Left kidney (tissue), 8 donors: Measurements from ENCODE around the gene PRPS2. TPM values are rescaled to one million over a fixed set of nuclear protein-coding genes. Genes with fewer than 3 reads are reported as not detected.

Experiments used
- DNase-seq: peaks from one replicate; pipeline ENCODE4 v3.0.0-alpha.2; 2013
- long read RNA-seq, 8 donors: transcript quantifications; one replicate each; lab custom pipeline, GENCODE V29; 2026
- polyA plus RNA-seq: library from polyadenylated mRNA; unstranded; fragments of 120-200 nt; gene quantifications from one replicate; pipeline ENCODE4 v1.2.1, GENCODE V29; 2013; ENCODE audit not compliant: insufficient read length

The PRPS2 gene
- polyA plus RNA-seq: 92.7 TPM
- long read RNA-seq, donor 1, transcript PRPS2-202 (7 exons, 2,511 nt): major isoform, 27 of 30 reads
- long read RNA-seq, donor 1, partial matches to known transcripts: 0 of 30 reads
- long read RNA-seq, donor 1, other reads (novel, unspliced or antisense): 0 of 30 reads
- long read RNA-seq, donor 2, transcript PRPS2-202 (7 exons, 2,511 nt): major isoform, 23 of 137 reads
- long read RNA-seq, donor 2, partial matches to known transcripts: 105 of 137 reads
- long read RNA-seq, donor 2, other reads (novel, unspliced or antisense): 7 of 137 reads
- long read RNA-seq, donor 3, transcript PRPS2-202 (7 exons, 2,511 nt): major isoform, 16 of 78 reads
- long read RNA-seq, donor 3, partial matches to known transcripts: 61 of 78 reads
- long read RNA-seq, donor 3, other reads (novel, unspliced or antisense): 0 of 78 reads
- long read RNA-seq, donor 4: 0 reads
- long read RNA-seq, donor 5, transcript PRPS2-202 (7 exons, 2,511 nt): major isoform, 34 of 40 reads
- long read RNA-seq, donor 5, partial matches to known transcripts: 5 of 40 reads
- long read RNA-seq, donor 5, other reads (novel, unspliced or antisense): 0 of 40 reads
- long read RNA-seq, donor 6, transcript PRPS2-202 (7 exons, 2,511 nt): major isoform, 17 of 26 reads
- long read RNA-seq, donor 6, partial matches to known transcripts: 5 of 26 reads
- long read RNA-seq, donor 6, other reads (novel, unspliced or antisense): 0 of 26 reads
- long read RNA-seq, donor 7, transcript PRPS2-202 (7 exons, 2,511 nt): major isoform, 44 of 50 reads
- long read RNA-seq, donor 7, transcript PRPS2-203 (7 exons, 1,348 nt): minor isoform, 5 of 50 reads
- long read RNA-seq, donor 7, partial matches to known transcripts: 0 of 50 reads
- long read RNA-seq, donor 7, other reads (novel, unspliced or antisense): 0 of 50 reads
- long read RNA-seq, donor 8, transcript PRPS2-202 (7 exons, 2,511 nt): major isoform, 15 of 17 reads
- long read RNA-seq, donor 8, partial matches to known transcripts: 0 of 17 reads
- long read RNA-seq, donor 8, other reads (novel, unspliced or antisense): 0 of 17 reads

DNA sequence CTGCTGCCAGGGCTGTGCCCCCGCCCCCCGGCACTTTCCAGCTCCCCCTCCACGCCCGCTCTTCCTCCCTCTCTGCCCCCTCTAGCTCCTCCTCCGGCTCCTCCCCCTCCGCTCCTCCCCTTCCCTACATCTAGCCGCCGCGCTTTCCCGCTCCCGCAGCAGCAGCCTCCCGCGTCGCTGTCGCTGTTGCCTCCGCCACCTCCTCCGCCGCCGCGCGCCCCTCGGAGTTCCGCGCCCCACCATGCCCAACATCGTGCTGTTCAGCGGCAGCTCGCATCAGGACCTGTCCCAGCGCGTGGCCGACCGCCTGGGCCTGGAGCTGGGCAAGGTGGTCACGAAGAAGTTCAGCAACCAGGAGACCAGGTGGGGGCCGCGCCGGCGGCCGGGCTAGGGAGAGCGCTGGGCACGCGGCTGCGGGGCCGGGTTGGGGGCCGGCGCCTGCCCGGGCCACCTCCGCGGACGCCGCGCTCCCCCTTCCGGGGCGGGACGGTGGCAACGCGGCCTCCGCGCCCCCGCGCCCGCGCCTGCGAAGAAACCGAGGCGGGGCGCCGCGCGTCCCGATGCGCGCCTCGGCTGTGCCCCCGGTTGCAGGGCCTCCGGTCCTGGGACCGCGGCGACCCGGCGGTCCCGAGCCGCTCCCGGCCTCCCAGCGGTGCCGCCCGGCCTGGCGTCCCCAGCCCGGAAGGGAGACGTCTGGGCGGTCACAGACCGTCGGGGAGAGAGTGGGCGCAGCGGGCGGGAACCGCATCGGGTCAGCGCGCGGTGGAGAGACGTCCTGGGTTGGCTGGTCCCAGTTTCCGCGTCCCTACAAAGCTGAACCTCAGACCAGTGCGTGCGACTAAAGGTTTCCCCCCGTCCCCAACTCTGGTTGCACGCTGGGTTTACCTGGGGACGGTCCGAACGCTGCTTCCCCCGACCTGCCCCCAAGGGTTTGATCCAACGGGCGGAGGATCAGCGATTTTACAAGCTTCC lies at the start of gene PRPS2:
Gene PRPS2 (plus strand): TSS at position 156 of the 972 bp plus-strand sequence. CDS start 86 bp downstream, at position 242.
- peak; percentile 54 for DNase-seq

DNA sequence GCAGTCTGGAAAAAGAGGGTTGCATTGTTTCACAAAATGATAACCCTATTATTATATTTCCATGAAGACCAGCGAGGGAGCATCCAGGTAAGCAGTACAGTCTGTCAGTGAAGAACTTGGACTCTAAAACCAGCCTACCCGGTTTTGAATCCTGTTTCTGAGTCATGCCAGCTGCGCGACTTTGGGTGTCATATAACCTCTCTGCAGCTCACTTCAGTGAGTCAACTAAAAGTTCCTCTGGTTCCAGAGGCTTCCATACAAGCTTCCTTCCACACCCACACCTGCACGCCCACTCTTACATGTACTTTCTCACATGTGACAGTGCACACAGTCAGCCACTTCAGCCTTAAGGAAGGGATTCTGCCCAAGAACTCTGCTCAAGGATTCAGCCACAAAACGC lies 49.8 kb upstream of the PRPS2 start:
- DNase-seq: no peak

DNA sequence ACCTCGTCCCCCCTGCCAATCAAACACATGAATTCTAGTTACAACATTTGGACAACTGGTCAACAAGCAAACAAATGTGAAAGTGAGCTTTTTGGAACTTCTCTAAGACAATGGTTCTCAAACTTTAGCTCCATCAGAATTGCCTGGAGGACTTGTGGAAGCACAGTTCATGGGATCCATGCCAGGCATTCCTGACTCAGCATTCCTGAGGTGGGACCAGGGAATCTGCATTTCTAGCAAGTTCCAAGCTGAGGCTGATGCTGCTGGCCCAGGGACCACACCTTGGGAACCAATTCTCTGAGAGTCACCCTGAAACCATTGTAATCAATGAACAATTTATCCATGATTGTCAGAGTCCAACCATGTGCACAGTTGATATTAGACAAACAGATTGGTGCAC lies 43.8 kb upstream of the PRPS2 start:
- no peak for DNase-seq

DNA sequence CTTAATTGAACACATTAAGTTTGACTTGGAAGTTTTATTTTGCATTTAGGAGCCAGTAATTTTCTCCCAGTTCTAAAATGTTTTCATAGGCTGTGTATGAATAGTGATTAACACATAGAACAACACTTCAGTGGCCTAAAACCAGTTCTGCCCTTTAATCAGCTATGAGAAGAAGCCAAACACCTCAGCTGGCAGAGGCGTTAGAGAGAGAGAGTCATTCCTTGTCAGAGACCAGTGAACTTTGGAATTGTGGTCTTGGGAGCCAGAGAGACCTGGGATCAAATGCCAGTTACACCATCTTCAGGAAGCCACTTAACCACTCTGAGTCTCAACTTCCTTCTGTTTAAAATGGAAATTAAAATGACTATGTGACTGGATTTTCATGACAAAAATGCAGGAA lies 39.3 kb upstream of the PRPS2 start:
- no peak for DNase-seq

DNA sequence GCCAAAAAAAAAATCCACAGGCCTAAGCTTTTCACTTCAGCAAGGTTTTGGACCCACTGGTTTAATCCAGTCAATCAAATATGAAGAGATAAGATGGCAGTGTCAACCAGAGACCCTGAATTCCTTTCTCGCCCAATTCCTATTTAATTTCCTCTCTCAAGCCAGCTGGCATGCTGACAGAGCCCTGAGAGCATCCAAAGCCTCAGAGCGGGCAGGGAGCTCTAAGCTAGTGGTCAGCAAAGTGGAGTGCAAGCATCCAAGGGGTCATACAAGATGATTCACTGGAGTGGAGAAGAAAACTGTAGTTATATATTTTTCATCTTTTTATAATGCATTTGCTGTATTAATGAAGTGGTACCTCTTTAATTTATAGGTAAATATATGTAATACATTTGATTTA lies 37.8 kb upstream of the PRPS2 start:
- DNase-seq: no peak

DNA sequence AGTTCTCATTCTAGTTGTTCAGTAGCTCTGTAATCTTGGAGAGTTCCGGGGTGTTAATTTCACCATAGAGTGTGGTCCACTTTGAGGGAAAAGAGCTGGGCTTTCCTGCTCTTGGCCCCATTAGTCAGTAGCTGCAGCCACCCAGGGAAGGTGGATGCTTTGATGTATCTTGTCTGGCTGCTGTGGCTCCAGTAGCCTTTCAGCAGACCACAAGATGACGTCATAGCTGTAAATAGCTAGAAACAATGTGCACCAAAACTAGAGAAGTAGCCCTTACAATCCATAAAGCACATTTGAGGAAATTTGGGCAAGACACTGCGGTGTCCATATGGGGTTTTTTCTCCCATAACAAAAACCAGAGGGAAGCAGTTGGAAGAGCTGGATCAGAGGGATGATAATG lies 32.9 kb upstream of the PRPS2 start:
- DNase-seq: no peak

DNA sequence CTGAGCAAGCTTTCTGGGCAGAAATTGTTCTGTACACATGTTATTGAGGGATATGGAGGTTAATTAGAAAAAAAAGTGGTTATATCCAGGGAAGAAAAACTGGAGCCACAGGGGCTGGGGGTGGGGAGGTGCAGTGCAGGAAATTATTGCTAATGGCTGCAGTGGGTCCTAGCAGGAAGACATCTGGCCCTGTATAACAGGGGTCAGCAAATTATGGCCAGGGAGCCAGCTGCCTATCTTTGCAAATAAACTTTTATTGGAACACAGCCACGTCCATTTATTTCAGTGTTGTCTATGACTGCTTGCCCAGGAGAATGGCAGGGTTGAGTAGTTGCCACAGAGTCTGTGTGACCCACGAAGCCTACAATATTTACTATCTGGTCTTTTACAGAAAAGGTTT lies 23.4 kb upstream of the PRPS2 start:
- DNase-seq: no peak

DNA sequence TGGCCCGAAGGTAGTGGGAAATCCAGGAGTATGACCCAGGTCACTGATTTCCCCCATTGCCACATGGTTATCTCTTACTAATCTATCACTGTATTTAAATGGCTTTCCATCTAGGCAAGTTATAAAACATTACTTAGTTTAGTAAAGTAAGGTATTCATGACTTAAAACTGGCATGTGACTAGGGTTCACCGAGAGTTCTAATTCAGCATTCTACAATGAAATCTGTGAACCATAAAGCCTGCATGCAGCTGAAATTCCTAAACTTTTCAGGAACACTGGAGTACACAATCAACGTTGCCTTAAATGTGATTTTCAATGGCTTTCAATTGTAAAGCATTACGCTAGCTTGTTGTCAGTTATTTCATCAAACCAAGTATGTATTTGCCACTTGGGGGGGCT lies 22.7 kb upstream of the PRPS2 start:
- DNase-seq: no peak

DNA sequence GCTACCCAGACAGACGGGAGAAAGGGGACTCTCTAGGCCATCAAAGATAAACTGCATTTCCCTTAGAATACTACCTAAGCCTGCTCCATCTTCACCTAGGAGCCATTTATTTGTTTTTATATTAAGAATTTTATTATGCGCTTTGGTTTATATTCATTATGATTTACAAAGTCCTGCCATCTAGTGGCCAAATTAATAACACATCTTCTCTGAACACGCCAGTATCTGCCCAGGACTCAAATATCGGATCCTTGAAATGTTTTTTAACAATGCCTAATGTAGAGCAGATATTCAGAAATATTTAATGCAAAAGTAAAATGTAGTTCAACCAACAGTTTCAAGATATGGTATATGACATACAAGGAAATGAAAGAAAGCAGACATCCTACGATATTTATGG lies 20.8 kb upstream of the PRPS2 start:
- DNase-seq: no peak

DNA sequence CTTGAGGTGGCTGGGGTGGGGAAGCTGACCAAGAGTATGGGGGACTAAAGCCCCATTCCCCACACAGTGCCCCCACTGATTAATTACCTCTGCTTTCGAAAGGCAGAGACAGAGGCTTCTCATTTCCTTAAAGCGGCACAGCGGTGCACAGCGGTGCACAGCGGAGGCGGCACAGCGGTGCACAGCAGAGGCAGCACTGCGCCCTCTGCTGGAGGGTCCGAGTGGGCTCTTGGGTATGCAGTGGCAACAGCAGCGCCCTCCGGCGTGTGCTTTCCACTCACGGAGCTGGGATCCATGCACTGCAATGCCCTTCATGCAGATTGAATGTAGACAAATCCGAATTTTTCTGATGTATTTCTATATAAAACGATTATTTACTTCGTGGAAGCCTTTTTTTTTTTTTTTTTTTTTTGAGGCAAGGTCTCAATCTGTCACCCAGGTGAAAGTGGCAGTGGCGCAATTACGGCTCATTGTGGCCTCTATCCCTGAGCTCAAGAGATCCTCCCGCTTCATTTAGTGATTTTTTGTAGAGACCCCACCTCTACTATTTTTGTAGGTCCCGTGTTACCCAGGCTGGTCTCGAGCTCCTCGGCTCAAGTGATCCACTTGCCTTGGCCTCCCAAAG lies 19.7 kb upstream of the PRPS2 start:
- DNase-seq: no peak

DNA sequence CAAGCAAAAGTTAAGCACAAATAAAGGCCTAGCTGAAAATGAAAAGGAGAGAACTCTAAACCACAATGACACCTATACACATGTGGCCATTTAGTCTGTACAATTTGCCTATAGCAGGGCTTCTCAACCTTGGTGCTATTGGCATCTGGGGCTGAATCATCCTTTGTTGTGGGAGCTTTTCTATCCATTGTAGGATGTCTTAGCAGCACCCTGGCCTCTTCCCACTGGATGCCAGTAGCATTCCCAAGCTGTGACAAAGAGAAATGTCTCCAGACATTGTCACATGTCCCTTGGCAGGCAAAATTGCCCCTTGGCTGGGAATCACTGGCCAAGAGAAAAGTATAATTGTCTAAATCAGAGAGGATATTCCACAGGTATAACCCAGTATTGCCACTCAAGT lies 13.5 kb upstream of the PRPS2 start:
- no peak for DNase-seq

DNA sequence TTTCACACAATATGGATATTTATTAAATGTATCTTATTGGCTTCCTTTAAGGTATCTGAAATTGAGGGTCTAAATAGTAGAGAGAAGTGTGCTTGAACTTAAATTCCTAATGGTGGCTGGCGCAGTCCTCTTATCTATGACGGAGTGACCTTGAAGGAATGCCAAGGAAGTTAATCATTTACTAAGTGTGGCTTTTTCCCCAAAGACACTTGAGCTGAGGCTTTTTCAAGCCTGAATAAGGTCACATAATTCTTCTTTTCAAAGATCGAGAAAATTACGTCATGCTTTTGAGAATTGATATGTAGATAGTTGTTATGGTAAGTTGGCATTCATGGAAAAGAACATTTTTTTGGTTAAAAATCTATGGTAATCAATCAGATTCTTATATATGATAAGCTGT lies 11.7 kb upstream of the PRPS2 start:
- DNase-seq: no peak

DNA sequence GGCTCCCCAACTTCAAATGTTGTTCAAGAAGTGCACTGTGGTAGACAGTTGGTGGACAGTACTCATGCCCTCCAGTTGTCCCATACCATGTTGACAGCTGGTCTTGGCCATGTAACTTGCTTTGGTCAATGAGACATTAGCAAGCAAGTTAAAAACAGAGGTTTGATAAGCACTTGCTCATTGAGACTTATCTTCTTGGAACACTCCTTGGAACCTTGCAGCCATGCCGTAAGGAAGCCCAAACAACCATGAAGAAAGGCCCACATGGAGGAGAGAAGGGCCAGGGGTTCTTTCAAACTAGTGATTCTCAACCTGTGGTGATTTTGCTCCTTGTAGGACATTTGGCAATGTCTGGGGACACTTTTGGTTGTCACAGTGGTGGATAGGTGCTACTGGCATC lies 2.6 kb upstream of the PRPS2 start:
- no peak for DNase-seq

DNA sequence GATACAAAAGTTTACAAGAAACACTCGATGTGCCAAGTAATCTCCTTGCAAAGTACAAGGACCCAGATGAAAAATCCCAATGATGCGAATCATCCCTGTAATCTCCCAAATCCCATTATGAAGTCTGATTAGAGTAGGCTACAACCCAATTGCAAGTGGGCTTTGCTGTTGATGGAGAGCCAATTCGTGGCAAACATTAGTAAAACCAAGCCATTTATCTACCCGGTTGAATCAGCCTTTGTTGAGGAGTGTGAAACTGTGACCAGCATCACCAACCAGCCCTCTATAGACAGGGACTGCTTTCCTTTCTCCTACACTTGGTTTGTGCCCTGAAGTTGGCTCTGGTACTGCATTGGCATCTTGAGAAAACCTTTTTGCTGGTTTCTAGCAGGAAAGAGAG lies 1.2 kb upstream of the PRPS2 start:
- no peak for DNase-seq

DNA sequence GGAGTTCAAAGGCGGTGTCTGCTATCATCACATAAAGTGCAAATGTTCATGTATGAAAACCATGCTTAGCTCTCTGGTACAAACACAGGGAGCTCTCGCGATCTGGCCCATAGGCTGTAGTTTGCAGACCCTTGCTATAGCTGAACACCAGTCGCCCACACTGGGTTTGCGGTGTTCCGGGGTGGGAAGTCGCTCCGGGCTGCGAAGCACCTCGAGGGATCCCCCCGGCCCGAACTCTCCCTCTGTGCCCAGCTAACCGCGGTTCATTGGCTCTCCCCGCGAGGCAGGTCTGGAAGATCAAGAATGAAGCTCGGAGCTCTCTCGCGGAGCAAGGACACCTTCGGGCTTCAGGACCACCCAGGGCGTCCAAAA lies 341 bp upstream of the PRPS2 start:
- no peak for DNase-seq

DNA sequence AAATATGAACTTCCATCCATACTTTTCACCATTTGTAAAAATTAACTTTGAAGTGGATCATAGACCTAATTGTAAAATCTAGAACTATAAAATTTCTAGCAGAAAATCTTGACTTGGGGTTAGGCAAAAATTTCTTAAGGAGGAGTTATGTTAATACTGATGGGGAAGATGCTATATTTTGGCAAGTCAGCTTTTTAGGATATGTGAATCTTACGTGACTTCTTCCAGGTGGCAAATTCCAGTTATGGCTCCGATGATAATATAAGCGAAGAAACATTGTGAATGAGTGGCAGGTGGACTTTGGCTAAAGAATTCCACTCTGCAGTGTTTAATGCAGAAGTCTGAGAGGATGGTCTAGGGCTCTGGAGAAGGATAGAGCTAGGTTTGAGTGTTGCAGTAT lies 1.5 kb downstream of the PRPS2 start:
- DNase-seq: no peak

DNA sequence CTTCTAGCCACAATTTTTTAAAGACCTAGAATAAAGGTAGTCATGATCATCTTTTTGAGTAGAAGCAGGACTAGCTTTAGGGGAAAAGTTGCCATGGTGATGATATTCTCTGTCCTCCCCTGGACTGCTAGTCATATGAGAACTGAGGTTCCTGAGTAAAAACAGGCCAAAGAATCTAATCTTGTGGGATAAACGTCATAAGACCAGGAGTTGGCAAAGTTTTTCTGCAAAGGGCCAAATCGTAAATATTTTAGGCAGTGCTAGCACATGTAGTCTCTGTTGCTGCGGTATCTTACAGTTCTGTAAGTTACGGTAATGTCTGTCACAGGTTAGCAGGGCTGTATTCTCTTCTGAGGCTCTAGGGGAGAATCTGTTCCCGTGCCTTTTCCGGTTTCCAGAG lies 3.4 kb downstream of the PRPS2 start:
- DNase-seq: no peak

DNA sequence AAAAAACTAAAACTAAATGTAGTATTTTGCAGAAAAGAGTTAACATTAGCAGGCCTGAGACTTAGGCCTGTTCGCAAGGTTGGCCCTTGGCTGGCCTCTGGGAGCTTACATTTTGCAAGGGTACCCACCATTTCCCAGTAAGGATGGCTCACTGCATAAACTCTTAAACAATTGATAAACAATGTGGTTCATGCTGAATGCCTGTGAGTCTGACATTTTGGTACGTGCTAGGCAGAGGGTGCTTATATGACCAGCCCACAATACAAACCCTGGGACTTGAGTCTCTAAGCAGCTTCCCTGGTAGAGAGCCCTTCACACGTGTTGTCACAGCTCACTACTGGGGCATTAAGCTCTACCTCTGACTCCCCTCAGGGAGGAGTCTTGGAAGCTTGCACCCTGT lies 7.4 kb downstream of the PRPS2 start:
- DNase-seq: no peak

DNA sequence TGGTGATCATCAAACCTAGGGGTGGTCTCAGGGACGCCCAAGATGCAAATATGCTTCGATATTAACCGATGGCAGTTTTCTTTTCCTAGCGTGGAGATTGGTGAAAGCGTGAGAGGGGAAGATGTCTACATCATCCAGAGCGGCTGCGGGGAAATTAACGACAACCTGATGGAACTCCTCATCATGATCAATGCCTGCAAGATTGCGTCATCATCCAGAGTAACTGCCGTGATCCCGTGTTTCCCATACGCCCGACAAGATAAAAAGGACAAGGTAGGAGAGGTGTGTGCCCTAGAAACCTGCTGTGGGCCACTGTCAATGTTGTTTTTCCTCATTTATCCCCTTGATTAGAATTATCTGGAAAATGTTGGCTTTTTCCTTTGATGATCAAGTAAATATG lies 7.9 kb downstream of the PRPS2 start:
- no peak for DNase-seq

DNA sequence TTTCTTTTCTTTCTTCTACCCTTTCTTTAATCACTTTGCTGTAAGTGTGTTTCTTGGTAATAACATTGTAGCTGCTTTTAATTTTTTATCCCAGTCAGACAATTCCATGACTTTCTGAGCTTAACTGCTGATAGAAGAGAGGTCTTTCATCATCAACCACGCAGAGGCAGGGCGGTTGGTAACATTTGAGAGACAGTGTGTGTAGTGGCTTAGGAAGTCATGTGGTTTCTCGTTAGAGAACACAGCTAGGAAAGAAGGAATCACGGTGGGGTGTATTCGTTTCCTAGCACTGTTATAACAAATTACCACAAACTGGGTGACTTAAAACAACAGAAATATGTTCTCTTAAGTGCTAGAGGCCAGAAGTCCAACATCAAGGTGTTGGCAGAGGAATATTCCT lies 11.5 kb downstream of the PRPS2 start:
- no peak for DNase-seq

DNA sequence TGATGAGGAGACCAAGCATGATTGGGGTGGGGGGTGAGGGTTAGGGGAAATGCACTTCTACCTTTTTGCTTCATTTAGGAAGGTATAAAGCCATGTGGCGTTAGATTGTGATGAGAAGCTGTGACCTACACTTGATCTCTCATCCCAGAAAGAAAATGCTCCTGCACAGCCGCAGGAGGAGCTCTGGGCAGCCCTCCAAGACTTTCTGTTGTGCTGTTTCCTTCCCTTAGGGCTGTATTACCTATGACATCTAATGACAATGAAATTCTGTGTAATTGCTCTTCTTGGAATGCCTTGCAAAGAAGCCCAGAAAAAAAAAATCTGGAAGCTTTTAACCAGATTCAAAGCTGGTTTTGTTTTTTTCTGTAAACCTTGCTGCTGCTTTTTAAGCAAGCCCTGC lies 13.4 kb downstream of the PRPS2 start:
- DNase-seq: no peak
